GM19452 (cell line): ENCODE results near the gene CALML5.

Source experiments
- ATAC-seq: cut with Tn5 transposase; IDR thresholded peaks from one replicate; pipeline ENCODE4 v1.9.1; 2021; ENCODE audit not compliant: unreplicated experiment

Gene CALML5

DNA sequence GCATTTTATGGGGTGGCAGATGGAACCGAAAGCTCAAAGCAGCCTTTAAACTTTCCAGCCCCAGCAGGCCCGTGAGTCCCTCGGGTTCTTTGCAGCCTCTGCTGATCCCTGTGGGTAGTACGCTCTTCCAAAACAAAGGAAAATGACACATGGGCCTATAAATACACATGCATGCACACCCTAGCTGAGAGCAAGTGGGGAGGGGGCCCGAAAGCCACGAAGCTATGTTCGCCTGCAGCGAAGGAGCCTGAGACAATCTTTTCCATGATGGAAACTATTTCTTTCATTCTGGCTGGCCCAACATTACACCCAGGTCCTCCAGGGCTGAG lies 32.2 kb downstream of the CALML5 start:
- no peak for ATAC-seq

DNA sequence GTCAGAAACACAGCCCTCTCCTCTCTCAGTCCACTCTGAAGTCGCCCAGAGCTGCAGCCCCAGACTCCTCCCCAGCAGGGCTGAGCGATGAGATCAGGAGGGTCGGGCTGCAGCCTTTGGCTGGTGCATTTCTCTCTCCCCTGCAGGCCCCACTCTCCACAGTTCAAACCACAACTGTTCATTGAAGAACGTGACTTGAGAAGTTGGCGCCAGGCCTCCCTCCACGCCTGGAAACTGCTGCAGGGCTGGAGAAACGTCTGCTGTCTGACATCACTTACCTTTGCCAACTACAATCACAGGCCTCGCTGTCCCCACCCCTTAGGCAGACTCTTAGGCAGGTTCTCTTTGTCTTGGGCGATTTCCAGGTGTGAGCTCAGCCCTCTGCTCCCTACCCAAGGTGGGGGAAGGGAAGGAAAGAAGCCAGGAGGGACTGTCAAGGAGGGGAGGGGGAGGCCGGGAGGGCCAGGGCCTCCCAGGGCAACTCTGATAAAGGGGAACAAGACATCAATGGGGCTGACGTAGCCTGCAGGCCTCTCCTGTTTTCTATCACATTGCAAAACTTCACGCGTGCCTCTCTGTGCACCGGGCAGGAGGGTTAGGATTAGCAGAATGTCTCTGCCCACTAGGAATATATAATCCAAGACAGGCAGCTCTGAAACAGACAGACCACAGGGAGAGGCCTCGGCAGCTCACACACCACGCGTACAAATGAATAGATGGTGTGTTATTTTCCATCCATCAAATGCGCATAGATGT lies 32.7 kb downstream of the CALML5 start:
- ATAC-seq: no peak

DNA sequence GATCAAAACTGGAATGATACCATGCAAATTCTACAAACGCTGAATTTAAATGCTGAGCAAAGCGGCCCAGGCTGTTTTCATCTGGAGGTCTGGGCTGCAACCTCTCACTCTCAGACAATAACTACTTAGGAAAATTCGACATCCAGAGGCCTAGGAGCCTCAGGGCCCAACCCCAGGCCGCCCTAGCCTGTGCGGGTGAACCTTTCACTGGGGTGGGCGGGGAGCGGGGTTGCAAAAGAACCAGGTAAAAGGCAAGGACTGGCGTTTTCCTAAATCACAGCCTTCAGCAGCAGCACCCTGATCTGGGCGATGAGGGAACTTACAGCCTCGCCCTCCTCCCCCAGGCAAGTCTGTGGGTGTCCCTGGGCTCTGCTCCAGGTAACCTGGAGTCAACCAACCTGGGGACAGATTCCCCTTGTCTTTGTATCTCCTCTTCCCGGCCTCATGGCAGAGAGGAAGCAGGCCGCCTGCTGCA lies 33.4 kb downstream of the CALML5 start:
- no peak for ATAC-seq

DNA sequence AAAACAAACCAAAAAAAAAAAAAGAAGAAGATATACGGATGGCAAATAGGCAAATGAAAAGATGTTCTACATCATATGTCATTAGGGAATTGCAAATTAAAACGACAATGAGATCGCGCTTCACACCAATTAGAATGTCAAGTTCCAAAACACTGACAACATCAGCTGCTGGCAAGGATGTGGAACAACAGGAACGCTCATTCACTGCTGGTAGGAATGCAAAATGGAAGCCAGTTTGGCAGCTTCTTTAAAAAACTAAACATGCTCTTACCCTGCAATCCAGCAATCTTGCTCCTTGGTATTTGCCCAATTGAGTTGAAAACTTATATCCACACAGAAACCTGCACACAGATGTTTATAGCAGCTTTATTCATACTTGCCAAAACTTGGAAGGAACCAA lies 34.8 kb downstream of the CALML5 start:
- ATAC-seq: no peak

DNA sequence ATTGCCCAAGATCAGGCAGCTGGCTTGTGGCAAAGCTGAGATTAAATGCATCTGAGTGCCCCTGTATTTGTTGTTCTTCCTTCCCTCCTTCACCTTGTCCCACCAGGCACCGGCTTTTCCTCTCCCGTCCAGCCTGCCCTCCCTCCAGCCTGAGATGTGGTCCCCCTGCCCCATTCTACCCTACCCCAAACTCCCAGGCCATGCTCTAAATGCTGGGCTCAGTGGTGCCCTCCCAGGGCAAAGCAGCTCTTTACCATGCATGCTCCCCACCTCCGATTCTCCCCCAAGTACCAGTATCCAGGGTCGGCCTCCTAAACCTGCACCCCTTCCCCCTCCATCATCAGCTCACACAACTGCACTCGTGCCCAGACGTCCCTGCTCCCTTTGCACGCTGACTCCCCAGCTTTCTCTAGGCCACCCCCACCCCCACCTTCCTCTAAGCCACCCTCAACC lies 36.5 kb downstream of the CALML5 start:
- no peak for ATAC-seq

DNA sequence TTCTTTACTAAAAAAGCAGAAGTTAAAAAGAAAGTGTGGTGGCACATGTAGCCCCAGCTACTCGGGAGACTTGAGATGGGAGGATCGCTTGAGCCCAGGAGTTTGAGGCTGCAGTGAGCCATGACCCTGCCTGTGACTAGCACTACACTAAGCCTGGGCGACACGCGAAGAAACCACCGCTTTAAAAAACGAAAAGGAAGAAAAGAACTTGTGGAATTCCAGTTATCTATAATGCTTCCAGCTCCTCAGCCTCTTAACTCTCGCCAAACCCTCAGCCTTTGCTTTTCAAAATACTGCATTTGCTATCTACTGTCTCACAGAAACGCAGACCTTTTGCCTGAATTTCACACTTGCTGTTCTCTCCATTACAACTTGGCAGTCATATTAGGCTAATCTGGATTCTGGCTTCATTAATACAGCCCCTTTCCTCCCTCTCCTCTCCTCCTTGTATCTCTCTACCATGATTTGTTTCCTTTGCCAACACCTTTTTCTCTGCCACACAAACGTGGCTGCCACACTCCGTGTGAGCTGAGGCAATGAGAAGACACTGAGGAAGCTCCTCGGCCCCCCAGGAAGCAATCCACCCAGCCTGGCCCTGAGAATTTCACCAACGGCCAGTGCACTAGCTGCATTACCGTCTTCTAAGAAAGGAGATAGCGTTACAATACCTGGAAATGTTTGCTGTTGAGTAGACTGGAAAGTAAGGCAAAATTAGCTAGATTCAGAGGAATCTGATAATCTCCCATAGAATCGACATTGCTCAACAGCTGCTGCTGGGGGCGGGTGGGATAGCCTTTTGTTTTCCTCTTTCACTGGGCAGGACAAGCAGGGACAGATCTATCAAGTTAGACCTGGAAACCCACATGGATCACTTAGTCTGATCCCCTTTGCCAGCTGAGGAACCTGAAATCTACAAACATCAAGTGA lies 37.2 kb downstream of the CALML5 start:
- ATAC-seq: no peak

DNA sequence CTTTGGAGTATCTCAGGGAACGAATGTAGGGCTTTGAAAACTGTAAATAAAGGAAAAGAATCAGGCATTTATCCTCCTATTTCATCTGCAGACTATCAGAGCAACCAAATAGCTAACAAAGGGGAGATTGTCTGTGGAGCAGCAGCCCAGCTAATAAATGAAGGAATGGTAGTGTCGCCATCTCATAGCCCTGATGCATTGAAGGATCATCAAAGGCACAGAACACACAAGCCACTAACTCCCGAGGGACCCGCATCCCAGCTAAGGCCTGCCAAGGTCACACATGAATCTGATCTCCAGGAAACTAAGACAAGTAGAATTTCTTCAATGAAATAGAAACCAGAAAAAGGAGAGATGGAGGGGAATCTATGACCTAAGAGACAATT lies 38.2 kb downstream of the CALML5 start:
- ATAC-seq: no peak

DNA sequence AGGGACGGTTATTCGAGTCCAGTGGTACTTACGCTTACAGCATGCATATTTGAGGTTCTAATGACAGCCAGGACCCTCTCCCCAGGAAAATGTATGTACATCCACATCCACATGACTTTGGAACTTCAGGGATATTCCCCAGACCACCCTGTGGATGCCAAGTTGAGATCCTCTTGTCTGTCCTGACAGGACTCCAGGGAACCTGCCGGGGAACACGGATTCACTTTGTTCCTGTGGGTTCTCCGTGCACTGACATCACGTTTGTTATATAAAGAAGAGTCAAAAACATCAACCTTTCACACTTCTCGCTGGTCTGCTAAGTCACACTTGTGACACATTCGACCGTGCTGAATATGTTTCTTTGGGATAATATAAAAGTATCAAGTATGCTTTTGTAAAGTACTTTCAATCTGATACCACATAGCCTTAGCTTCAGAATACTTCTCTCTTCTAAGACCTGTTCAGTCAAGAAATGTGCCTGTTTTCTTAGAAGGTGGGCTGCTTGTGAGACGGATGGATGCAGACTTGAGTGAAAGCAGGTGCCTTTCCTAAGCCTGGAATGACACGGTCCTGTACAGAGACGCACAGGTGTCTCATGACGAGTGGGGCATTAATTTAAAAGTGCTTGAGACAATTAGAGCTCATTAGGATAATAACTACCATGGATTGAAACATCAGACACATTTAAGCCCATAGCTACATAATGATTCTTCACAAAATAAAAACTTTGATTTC lies 38.7 kb downstream of the CALML5 start:
- no peak for ATAC-seq

DNA sequence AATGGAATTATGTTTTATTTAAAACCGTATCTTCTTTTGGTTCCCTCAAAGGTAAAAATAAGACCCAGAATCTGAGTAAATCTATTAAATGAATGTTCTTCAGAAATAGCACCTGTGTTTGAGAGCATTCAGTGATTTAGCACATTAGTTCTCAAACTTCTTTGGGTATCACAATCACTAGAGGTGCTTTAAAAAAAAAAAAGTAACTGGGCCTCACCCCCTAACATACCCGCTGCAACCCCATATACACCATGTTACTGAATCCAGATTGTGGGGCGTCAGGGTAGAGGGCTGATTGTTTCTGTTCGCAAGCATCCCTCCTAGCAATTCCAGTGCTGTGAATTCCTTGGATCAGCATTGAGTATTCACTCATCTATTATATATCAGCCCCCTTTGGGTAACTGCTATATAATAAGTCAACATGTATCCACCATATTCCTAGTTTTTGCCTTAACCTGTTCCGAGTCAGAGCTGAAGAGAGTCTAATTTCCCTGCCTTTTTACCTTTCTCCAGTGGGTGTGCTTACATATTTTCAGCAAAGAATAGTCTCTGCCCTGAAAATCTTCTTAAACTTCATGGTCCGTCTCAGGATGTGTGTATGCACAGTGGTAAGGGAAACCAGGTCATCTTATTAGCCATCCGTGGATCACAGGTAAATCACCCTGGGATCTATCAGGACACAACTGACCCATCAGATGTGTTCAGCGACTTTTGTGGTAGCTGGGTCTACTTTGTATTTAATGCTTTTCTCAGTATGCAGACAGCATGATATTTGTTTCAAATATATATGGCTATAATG lies 40.2 kb downstream of the CALML5 start:
- ATAC-seq: no peak

DNA sequence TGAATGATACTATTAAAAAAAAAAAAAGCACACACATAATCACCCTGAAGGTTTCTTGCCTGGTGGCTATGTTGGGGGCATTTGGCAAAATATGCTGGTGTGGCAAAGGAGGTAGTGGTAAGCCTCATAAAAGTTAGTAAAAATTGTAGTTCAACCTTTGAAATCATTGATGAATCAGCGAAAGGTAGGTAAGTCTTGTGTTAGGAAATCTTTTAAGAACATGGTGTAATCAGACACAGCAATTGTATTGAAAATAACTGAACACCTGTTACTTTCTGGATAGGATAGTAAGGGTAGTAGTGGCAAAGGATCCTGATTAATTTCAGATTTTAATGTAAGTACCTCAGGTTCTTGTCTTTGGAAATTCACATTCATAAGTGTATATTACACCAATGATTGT lies 40.9 kb downstream of the CALML5 start:
- ATAC-seq: no peak

DNA sequence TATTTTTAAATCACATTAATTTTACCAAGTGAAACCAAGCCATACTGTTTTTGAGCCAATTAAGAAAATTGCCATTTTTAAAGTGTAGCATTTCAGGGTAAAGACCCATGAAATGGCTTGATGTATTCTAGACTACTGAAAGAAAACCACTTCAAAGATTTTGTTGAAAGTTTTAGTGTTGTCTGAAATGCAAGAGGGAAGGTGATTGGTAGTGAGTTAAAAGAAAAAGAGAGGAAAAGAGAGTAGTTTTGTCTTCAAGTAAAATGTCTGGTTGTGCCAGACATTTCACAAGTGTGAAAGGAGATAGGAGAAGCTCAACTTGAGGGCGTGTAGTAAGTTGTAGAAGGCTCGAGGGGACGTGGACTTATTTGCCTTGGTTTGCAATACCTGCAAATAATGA lies 41.6 kb downstream of the CALML5 start:
- no peak for ATAC-seq

DNA sequence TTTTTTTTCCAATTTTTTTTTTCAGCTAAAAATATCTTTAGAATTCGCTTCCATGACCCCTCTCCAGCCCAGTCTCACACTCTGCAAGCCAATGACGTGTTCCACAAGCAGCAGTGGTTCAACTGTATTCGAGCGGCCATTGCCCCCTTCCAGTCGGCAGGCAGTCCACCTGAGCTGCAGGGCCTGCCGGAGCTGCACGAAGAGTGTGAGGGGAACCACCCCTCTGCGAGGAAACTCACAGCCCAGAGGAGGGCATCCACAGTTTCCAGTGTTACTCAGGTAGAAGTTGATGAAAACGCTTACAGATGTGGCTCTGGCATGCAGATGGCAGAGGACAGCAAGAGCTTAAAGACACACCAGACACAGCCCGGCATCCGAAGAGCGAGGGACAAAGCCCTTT lies 42.8 kb downstream of the CALML5 start:
- no peak for ATAC-seq

DNA sequence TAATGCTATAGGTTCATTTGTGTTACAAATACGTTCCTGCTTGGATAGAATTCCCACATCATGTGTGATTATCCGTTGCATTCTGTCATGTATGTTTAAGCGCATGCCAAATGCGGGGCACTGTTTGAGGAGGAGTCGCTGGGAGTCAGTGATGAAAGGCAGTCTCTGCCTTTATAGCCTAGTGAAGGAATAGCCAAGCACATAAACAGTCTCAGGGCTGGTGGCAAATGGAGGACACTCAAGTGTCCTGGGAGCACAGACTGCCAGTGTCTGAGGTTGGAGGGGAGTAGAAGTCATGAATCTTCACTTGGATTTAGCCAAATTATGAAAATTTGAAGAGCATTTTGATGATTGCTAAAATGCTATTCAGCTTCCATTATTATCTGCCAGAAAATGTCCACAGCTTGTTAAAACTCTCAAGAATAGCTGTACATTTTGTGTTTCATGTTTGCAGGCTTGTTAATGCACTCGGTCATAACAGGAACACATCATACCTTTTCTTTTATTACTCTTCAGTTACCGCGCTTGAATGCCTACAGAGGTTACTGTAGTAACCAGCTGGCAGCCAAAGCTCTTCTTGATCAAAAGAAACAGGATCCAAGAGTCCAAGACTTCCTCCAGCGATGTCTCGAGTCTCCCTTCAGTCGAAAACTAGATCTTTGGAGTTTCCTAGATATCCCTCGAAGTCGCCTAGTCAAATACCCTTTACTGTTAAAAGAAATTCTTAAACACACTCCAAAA lies 45.5 kb downstream of the CALML5 start:
- no peak for ATAC-seq

DNA sequence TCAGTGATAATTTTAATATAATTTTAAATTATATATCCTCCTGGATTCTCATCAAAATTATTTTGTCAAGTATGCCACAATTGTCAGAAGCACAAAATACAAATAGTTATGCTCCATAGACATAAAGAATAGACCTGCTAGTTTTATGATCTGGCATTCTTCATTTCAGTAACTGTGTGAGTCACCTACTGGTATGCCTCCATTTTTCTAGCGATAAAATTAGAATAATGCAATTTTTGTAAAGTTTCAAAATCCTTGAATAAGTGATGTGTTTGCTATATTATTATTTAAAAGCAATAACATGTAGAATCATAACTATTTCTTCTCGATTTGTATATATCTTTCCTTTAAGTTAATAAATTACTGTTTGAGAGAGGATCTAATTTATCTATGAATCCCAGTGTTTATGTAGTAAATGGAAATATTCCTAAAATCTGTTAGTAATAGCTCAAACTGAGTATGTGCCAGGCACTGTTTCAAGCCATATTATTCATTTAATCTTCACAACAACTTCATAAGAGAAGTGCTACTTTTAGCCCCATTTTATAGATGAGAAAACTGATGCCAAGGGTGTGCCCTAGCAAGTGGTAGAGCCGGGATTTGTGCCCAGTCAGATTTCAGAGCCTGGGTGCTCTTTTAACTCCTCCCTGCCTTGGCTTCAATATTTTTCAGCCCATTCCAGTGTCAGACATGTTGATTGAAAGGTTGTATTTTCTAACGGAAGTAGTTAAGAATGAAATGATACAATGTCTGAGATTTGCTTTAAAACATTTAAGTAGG lies 48.6 kb downstream of the CALML5 start:
- no peak for ATAC-seq

DNA sequence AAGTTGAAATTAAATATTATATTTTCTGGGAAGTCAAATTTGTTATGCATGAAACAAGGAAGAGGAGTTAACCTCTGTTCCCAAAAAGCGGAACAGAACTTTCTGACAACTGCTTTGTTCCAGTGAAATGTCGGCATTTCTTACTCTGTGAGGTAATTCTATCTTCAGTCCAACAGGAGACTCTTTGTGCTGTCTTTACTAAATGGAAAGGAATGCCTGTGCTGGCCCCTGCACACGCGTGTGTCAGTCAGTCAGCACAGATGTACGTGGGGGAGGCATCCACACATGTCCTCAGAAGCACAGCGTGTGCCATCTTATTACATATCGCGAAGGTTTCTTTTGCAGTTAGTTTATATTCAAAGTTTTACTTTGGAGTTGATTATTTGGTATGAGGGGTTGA lies 49.5 kb downstream of the CALML5 start:
- no peak for ATAC-seq

DNA sequence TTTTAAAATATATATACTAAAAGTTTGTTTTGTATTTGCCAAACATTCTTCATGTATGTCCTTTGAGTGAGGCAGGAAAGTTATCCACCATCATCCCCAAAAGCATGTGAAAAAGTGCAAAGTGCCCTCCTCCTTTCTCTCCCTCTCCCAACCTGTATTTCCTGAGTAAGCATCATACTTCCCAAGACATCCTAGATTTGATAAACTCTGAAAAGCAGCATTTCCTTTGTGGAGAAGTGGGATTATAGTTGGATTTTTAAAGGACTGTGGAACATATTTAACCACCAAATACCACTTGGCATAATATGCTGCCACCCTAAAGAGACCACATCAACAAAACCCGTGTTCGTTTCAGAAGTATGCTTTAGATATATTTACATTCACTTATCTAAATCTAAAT lies 50.1 kb downstream of the CALML5 start:
- ATAC-seq: no peak
